Stimulated activated CD4-positive, alpha-beta T cell treated with anti-CD3 and anti-CD28 coated beads, Interleukin-1b, Interleukin-23, amount 100 ng/mL, for 24 hours (primary cell): Measurements from ENCODE around the gene DOLPP1.

Source experiments
- DNase-seq, 4 experiments: peaks; one replicate each; pipeline ENCODE4 v3.0.0-alpha.2; 2020; ENCODE audit warnings: low read depth in 4 of 4, low spot score in 1 of 4

DOLPP1 gene

DNA sequence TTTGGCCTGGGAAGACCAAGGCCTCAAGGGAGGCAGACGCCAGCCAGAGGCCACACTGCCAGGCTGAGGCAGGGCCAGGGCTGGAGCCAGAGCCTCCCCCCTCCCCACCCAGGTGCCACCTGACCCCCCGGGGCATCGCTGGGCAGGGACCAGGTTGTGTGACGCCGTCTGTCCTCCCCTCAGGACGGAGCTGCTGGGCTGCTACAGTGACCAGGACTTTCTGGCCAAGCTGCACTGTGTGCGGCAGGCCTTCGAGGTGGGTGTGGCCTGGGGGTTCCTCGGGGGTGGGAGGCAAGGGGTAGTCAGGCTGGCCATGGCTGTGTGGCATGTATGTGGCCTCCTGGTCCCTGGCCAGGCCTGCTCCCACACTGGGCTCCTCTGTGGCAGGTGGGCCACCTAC lies 17.9 kb upstream of the DOLPP1 start:
- DNase-seq = no peak

DNA sequence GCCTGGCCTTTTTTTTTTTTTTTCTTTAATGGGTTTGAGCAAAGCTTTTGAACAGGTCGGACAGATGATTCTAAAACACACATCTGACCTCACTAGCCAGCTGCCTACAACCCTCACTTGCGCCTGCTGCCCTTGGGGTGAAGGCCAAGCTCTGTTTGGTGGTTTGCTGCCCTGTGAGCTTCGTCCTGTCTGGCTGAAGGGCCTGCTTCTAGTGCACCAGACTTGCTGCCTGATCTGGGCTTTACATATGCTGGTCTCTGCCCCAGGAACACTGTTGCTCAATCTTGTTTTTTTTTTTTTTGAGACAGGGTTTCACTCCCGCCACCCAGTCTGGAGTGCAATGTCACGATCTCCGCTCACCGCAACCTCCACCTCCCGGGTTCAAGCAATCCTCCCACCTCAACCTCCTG lies 16.4 kb upstream of the DOLPP1 start:
- no peak for DNase-seq

DNA sequence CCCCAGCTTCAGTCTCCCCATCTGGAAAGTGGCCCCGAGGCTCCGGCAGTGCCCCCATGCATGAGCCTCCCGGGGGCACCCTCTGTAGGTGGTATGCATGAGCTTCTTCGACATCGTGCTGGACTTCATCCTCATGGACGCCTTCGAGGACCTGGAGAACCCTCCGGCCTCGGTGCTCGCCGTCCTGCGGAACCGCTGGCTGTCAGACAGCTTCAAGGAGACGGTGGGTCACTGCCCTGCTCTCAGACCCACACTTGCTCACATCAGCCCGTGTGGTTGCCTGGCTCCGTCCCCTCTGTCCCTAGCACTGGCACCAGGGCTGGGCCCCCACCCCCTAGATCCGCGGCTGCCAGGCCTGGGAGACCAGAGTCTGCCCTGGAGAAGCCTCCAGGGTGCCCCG lies 12.8 kb upstream of the DOLPP1 start:
- no peak for DNase-seq

DNA sequence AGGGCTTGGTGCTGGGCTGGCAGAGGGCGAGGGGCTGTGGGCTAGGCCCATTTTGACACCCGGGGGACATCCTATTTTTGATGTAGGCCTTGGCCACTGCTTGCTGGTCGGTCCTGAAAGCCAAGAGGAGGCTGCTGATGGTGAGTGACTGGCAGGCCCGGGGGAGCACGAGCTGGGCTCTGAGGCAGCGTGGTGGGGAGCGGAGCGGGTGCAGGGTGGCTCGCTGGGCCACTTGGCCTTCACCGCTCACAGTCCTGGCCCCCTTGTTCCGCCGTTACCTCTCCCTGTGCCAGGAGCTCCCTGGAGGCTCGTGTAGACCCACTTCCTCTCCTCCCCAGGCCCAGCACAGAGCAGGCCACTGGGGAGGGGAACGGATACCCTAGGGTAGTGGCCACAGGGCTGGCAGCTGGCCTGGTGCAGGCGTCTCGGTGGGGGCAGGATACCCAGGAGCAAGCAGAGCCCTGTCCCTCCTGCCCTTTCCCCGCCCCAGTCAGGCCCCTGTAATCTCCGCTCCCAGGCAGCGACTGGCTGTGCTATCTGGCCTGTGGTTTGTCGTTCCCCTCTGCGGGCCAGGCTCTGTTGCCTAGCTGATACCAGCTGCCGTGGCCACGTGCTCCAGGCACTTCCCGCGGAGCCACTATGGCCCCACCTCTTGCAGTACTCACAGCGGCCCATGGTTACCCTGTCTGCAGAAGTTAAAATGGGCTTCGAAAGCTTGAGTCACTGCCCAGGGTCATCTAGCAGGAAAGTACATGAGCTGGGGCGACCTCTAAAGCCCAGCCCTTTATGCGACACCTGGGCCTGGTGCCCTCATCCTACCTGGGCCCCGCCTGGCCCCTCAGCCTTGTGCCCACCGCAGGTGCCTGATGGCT lies 11.7 kb upstream of the DOLPP1 start:
- DNase-seq = peak in 2 of 4 experiments; percentile 10 to 30

DNA sequence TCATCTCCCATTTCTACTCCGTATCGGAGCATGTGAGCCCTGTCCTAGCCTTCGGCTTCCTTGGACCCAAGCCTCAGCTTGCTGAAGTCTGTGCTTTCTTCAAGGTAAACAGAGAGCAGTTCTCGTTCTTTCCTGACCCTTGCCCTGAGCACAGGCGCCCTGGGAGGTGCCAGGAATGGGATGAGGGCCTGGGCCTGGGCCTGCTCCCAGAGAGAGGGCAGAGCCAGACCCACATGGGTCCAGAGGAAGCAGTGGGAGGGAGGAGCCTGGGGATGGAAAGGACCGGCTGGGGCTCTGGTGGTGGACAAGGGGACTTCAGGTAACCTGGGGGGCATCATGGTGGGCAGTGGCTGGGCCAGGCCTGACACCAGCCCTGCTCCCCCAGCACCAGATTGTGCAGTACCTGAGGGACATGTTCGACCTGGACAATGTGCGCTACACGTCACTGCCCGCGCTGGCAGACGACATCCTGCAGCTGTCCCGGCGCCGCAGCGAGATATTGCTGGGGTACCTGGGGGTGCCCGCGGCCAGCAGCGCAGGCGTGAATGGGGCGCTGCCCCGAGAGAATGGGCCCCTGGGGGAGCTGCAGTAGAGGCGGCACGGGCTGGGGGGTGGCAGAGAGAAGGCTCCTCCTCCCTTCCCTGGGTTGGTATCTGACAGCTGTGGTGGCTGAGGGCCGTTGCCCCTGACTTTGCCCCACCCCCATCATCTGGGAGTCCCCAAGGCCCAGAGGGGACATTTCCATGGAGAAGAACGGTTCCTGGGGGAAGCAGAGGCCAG lies 10.9 kb upstream of the DOLPP1 start:
- DNase-seq = no peak

DNA sequence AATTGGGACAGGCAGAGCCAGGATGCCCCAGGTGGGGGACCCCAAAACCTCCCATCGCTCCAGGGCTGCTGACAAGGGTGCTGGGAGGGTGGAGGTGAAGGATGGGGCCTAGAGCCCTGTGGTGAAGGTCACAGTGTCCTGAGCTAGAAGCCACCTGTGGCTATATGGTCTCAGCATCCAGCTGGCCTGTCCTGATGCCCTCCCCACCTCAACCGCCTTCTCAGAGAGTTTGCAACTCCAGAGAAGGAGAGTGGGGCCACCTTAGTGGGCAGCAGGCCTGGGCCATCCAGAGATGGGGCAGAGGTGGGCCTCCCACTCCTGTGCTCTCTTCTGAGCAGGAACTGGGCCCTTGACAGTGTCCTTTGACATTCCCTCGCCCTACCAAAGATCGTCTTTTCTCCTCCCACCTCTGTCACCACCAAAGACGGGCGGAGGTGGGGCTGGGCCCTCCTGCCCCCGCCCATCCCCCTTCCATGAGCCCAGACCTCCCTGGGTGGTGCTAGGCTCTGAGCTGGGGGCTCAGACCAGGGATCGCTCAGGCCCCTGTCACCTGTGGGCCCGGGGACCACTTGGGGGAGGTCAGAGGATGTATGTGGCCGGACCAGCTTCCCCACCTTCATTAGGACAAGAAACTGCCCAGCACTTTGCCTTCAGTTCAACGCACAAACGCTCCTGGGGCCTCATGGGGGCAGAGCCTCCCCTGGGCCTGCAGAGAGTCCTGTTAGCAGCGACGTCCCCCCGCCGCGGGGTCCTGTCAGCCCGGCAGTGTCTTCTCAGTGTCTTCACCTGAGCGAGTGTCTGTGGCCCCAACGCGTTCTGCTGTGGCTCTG lies 10.0 kb upstream of the DOLPP1 start:
- DNase-seq = no peak

DNA sequence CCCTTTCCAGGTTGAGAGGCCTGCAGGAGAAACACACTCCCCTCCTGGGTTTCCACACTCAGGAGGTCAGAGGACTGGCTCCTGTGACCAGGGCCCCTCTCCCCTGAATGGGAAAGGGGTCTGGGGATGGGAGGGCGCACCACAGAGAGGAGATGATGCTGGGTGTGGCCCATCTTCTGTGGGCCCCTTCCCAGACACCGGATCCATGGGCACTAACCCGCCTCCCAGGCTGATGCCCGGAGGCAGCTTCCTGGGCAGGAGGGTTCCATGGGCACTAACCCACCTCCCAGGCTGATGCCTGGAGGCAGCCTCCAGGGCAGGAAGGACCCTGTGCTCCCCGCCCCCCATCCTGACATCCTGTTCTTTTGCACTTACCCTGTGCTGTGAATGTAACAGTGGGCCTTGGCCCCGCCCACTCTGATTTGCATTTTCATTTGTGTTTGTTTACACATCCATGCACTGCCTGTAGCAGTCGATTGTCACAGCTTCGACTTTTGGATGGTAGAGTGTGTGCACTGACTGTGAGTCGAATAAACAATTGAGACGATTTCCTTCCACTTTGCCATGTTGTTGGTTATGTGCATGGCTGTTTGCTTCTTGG lies 9.3 kb upstream of the DOLPP1 start:
- DNase-seq = no peak

DNA sequence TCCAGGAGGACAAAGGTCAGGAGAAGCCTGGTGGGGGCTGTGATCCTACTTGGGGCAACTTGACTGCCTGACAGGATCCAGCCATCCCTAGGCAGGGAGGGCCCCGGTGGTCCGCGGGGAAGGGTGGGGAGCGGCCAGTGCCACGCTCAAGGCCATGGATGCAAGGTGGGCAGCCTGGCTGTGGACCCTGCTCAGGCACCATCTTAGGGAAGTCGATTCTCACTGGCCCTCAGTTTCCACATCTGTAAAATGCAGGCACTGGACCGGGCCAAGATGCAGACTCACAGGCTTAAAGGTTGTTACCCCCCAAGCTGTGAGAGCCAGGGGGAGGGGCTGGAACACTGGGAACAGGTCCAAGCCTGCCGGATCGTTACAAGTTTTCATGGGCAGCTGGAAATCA lies 8.7 kb upstream of the DOLPP1 start:
- no peak for DNase-seq

DNA sequence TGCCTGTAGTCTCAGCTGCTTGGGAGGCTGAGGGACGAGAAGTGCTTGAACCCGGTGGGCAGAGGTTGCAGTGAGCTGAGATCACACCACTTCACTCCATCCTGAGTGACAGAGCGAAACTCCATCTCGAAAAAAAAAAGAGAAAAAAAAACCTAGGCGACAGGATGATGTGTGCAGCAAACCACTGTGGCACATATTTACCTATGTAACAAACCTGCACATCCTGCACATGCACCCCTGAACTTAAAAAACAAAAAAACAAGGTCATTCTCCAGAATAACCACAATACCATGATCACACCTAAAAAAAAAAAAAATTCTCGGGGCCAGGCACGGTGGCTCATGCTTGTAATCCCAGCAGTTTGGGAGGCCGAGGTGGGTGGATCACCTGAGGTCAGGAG lies 7.5 kb upstream of the DOLPP1 start:
- DNase-seq = no peak

DNA sequence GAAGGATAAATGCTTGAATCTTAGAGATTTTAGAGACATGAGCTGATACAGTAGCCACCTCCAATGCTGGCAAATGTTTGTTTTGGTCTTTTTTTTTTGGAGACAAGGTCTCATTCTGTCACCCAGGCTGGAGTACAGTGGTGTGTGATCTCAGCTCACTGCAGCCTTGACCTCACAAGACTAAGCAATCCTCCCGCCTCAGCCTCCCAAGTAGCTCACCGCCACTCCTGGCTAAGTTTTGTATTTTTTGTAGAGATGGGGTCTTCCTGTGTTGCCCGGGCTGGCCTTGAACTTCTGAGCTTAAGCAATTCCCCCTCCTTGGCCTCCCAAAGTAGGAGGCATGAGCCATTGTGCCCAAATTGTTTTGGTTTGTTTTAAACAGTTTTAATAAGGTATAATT lies 6.8 kb upstream of the DOLPP1 start:
- DNase-seq = no peak

DNA sequence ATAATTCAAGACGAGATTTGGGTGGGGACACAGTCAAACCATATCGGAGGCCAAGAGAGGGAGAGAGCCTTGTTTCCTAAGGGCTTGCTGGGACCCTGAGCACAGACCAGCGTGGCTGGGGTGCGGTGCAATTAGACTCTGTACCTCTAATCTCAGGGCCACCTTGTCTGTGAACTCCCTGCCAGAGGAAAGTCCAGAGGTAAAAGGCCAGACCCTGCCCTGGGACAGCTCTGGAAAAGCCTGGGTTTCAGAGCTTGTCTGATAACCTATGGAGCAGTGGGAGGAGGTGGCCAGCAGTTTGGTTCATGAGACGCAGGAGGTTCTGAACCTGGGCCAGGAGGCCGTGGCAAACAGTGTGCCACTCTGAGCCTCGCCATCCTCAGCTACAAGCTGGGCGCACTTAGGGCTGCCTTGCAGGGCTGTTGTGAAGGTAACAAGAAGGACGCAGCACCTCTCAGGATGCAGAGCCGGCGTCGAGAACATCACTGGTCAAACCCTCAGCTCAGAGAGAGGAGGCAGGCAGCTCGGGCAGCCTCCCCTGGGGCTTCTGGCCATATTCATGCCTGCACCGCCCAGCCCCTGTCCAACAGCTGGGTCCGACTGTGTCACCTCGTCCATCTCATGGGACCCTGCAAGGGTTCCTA lies 4.8 kb upstream of the DOLPP1 start:
- no peak for DNase-seq

DNA sequence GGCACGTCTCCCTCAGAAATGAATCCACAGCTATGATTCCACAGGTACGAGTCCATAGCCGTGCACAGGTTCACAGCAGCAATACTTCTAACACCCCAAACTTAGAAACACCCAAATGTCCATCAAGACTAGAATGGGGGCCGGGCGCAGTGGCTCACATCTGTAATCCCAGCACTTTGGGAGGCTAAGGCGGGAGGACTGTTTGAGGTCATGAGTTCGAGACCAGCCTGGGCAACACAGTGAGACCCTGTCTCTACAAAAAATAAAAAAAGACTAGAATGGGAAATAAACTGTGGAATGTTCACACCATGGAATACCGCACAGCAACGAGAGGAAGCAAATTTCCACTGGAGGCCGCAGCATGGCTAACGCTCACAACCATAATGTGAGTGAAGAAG lies 4.3 kb upstream of the DOLPP1 start:
- DNase-seq = no peak

DNA sequence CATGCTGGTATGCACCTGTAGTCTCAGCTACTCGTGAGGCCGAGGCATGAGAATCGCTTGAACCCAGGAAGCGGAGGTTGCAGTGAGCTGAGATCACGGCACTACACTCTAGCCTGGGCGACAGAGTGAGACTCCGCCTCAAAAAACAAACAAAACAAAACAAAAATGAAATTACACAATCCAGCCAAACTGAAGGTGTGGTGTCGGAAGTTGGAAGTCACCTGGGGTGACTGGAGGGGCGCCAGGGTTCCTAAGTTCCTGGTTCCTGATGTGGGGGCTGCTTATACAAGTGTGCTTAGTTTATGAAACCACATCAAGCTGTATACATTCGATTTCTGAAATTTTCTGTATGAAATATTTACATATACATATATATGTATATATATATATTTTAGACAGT lies 3.7 kb upstream of the DOLPP1 start:
- no peak for DNase-seq

DNA sequence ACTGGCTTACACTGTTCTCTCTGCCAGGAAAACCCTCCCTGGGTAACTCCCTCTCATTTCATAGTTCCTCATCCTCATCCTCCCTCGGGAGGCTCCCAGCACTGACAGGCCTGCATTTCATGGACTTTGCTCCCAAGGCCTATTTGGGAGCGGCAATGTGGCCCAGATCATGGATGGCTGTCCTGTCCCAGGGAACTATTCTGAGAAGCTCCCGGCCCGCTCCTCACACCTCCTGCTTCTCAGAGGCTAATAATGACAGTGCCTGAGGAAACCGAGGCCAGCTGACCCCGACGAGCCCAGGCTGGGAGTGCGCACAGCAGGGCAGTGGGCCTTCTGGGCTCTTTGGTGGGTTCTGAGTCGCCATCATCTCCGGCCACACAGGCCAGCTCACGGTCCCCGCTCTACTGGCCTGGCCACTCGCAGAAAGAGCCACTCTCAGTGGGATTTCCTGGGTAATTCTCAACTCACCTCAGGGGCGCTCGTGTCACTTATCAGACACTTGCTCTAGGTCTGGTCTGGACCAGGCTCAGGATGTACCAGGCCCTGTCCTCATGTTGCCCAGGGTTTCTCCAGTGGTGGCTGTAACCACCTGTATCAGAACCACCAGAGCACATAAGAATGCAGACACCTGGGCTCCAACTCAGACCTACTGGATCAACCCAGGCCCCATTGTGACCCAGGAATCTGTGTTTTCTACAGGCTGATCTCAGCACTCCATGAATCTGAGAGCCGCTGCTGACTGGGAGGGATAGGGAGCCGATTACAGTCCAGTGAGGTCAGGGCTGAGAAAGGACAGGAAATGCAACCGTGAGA lies 2.0 kb upstream of the DOLPP1 start:
- no peak for DNase-seq

DNA sequence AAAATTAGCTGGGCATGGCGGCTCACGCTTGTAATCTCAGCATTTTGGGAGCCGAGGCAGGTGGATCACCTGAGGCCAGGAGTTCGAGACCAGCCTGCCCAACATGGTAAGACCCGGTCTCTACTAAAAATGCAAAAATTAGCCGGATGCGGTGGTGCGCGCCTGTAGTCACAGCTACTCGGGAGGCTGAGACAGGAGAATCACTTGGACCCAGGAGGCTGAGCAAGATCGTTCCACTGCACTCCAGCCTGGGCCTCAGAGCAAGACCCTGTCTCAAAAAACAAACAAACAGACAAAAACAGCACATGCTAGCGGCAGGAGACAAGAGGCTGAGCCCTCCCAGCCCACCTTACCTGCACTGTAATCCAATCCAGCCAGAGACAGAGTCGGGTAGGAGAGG lies 1.1 kb upstream of the DOLPP1 start:
- DNase-seq = no peak

DNA sequence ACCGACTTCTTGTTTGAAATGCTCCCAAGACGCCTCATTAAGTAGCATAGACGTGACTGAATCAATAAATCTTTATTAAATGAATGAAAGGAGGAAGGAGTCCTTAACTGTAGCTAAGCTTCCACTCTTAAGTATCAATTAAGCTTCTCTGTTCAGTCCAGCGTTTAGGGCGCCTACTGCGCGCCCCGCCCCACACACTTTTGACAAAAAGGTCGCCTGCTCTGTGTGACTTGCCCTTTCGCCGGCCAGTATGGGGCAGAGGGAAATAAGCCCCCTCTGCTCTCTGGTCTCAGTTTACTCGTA lies 662 bp upstream of the DOLPP1 start:
- no peak for DNase-seq

DNA sequence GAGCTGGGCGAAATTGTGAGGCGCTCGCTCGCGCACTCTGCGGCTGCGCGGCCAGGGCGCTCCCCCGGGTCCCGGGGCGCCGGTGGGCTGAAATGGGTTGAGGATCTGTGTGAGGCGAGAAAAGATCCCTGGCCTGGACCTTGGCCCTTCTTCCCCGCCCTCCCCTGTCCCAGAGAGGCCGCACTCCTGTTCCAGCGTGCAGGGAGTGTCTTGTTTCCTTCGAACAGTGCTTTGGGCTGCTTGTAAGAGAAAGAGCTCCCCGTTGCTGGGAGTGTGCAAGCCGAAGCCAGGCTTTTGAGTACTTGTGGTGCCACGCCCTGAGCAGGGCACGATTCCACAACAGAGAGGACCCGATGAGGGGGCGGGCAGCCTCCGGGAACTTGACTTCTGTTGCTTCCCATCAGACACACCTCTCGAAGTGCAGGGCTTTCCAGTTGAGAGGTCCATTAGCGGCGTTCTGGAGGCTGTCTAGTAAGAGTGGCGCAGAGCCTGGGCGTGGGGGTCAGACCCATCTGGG lies 535 bp downstream of the DOLPP1 start:
- peak in 1 of 4 experiments; percentile 16 for DNase-seq

DNA sequence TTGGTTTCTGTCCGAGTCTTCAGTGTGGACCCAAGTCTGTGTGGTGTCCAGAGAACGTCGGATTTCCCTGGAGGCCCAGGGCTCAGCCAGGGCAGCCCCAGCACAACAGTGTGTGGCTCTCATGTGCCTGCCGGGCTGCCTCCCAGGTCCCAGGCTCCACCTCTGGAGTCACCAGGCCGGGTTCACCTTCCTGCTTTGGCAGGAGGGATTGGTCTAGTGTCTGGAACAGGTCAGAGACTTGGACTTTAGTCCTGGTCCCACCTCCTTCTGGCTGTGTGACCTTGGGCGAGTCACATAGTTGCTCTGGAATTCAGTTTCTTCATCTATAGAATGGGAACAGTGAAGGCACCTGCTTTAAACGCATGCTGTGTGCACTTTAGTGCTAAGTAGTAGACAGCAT lies 3.2 kb downstream of the DOLPP1 start:
- DNase-seq = no peak

DNA sequence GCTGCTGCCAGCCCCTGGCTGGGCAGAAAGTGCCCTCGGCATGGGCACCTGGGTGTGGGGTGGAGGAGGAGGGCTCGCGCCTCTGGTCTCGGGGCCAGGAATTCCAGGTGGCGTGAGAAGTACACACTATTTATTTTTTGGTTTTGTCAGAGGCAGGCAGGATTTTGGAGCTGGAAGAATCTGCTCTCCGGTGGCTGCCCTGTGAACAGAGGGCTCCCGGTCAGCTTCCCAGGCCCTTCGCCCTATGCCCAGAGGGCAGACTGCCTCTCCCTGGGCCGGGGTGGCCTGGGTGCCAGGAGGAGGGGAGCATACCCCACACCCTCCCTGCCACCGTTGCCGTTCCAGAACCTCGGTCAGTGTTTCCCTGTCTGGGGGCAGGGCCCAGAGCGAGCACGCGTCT lies 8.3 kb downstream of the DOLPP1 start:
- DNase-seq = no peak
